ENCODE data around the gene TTPAL.

Gene TTPAL

DNA sequence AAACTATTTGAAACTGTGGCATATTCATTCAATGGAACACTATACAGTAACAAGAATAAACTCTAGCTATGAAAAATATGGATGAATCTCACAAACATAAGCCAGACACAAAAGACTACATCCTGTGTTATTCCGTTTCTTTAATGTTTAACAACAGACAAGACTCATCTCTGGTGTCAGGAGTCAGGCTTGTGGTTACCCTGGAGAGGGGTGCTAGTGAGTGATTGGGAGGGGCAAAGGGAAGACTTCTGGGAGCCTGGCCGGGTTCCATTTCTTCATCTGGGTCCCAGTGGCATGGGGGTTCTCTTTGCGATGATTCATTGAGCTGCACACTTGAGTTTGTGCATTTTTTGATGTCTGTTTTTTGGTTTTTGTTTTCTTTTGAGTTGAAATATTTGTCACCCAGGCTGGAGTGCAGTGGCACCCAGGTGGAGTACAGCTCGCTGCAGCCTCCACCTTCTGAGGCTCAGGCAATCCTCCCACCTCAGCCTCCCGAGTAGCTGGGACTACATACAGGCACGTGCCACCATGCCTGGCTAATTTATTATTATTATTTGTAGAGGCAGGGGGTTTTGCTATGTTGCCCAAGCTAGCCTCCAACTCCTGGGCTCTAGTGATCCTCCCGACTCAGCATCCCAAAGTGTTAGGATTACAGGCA is 21.2 kb upstream of the TTPAL start:
- H3K4me3 Mint-ChIP-seq = no peak overlapping the region
- no peak overlapping the region for H3K27ac Mint-ChIP-seq
- H3K4me1 Mint-ChIP-seq (ENCODE audit: low read depth) = no peaks in the 10 kb centered on the region
- no peaks in the 10 kb centered on the region for H3K36me3 Mint-ChIP-seq
- no peaks in the 10 kb centered on the region for H3K27me3 Mint-ChIP-seq
- H3K9me3 Mint-ChIP-seq (ENCODE audit: low read depth) = no peaks in the 10 kb centered on the region

DNA sequence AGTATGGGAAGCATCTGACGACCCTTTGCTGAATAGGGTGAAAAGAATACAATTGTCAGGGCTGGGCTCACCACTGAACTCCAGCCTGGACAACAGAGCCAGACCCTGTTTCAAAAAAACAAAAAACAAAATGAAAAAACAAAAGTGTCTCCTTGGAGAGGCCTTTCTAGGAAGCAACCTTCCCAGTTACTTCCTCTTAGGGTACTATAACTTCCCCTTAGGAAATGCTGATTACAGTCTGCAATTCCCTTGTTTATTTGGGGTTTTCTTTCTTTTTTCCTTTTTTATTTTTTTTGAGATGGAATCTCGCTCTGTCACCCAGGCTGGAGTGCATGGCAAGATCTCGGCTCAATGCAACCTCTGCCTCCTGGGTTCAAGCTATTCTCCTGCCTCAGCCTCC is 20.5 kb upstream of the TTPAL start:
- Mint-ChIP-seq H3K4me3 (no peak overlapping the region), H3K4me1 (ENCODE audit: low read depth) (no peaks in the 10 kb centered on the region), H3K36me3 (no peaks in the 10 kb centered on the region), H3K27me3 (no peaks in the 10 kb centered on the region), H3K9me3 (ENCODE audit: low read depth) (no peaks in the 10 kb centered on the region), H3K27ac (no peak overlapping the region)

DNA sequence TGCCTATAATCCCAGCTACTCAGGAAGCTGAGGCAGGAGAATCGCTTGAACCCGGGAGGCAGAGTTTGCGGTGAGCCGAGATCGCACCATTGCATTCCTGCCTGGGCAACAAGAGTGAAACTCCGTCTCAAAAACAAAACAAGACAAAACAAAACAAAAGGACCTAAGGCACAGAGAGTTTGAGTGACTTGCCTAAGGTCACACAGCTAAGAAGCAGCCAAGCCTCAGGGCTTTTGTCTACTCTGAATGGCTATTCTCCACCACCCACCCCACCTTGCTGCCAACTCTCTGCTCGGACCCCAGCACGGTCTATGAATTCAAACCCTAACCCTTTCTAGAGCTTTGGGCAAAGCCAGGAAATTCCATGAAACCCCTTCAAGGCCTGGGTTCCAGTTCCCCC is 19.1 kb upstream of the TTPAL start:
- no peak overlapping the region for H3K4me3 Mint-ChIP-seq
- no peaks in the 10 kb centered on the region for H3K36me3 Mint-ChIP-seq
- no peaks in the 10 kb centered on the region for H3K27me3 Mint-ChIP-seq
- no peaks in the 10 kb centered on the region for H3K9me3 Mint-ChIP-seq (ENCODE audit: low read depth)
- H3K4me1 Mint-ChIP-seq (ENCODE audit: low read depth) = no peaks in the 10 kb centered on the region
- H3K27ac Mint-ChIP-seq = no peak overlapping the region

DNA sequence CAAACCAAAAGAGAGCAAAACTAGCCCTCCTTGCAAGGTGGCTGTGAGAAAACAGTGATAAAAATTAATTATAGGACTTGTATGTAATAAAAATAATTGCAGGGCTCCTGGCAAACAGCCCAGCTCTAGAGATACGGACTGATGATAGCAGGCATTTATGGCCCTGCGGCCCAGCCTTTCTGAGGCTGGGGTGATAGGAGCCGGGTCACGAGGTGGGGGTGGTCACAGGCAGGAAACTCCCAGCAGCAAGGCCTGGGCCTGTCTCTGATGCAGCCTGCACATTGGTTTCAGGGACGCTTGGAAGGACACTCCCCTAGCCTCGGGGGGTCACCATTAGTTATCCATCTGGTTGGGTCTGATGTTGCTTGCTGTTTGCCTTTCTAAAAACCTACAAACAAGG is 18.7 kb upstream of the TTPAL start:
- Mint-ChIP-seq H3K36me3 (no peaks in the 10 kb centered on the region), H3K27ac (no peak overlapping the region), H3K4me1 (ENCODE audit: low read depth) (no peaks in the 10 kb centered on the region), H3K4me3 (no peak overlapping the region), H3K27me3 (no peaks in the 10 kb centered on the region), H3K9me3 (ENCODE audit: low read depth) (no peaks in the 10 kb centered on the region)

DNA sequence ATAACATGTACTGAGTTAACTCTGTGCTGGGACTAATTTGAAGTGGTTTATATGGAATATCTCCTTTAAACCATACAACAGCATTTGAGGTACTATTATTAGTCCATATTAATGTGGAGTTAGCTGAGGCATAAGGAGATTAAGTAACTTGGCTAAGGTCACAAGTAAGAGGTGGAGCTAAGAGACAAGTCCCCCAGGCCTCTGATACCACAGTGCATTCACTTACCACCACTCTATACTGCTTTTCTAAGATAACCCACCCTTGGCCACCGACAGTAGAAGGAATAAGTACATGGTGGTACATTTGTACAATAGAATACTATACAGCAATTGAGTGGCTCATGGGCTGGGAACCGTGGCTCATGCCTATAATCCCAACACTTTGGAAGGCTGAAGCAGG is 16.4 kb upstream of the TTPAL start:
- H3K4me3 Mint-ChIP-seq = no peak overlapping the region

DNA sequence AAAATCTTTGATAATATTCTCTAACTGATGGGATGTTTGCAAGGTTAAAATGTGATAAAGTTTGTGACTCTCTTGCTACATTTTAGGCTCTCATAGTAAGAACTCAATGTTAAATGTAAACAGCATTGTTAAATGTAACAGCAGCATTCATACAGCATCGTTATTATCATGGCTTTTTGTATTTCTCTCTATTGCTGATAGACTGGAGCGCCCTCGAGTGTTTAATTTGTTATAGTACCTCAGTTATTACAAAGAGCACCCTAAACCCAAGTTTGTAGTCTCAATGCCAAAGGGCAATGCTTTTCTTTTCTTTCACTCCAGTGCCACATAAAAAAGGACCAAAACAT is 14.9 kb upstream of the TTPAL start:
- Mint-ChIP-seq H3K27ac (no peak overlapping the region), H3K9me3 (ENCODE audit: low read depth) (no peaks in the 10 kb centered on the region), H3K4me1 (ENCODE audit: low read depth) (no peaks in the 10 kb centered on the region), H3K36me3 (no peaks in the 10 kb centered on the region), H3K4me3 (no peak overlapping the region), H3K27me3 (no peaks in the 10 kb centered on the region)

More for the DNA sequence above, 16.4 kb upstream of the TTPAL start:
- no peaks in the 10 kb centered on the region for H3K27me3 Mint-ChIP-seq
- H3K4me1 Mint-ChIP-seq (ENCODE audit: low read depth) = no peaks in the 10 kb centered on the region
- no peak overlapping the region for H3K27ac Mint-ChIP-seq
- no peaks in the 10 kb centered on the region for H3K9me3 Mint-ChIP-seq (ENCODE audit: low read depth)
- no peaks in the 10 kb centered on the region for H3K36me3 Mint-ChIP-seq

DNA sequence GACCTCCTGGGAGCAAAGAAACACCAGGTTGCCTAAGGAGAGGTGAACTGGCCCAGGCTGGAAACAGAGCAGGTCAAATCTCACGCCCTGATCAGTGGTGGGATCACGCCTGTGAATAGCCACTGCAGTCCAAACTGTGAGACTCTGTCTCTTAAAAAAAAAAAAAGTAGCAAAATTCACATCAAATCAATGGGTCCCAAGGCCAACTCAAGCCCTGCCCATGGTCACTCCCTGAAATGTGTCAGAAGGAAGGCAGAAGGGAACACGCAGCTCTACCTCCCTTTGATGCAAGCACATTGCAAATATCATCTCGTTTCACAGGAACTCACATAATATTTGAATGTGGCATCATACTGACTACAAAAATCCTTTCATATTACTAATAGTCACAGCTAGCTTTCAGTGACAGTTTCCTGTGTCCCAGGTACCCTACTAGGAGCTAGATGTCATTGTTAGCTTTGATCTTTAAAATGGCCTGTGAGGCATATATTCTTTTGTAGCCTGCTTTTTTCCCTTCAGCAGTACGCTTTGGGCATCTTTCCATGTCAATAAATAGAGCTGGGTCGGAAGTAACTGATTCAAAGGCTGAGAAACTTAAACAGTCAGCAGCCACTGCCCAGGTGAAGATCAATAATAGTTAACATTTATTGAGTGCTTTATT is 14.4 kb upstream of the TTPAL start:
- H3K36me3 Mint-ChIP-seq = no peaks in the 10 kb centered on the region
- no peaks in the 10 kb centered on the region for H3K4me1 Mint-ChIP-seq (ENCODE audit: low read depth)
- H3K4me3 Mint-ChIP-seq = no peak overlapping the region
- no peaks in the 10 kb centered on the region for H3K9me3 Mint-ChIP-seq (ENCODE audit: low read depth)
- H3K27me3 Mint-ChIP-seq = no peaks in the 10 kb centered on the region
- no peak overlapping the region for H3K27ac Mint-ChIP-seq

DNA sequence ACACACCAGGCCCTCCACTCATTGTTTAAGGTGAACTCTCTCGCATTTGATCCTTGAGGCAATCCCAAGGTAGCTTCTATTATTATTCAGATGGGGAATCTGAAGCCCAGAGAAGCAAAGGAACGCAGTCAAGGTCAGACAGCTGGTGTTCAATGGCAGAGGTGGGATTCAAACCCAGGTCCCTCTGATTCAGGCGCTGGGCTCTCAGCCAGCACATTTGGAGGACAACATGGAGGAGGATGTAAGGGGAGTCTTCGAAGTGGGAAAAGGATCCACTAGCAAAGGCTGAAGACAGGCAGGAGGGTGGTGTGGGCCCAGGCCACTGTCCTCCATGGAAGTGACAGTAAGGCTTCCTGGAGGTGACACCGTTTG is 13.9 kb upstream of the TTPAL start:
- Mint-ChIP-seq H3K9me3 (ENCODE audit: low read depth) (no peaks in the 10 kb centered on the region), H3K27me3 (no peaks in the 10 kb centered on the region), H3K27ac (no peak overlapping the region), H3K4me3 (no peak overlapping the region), H3K4me1 (ENCODE audit: low read depth) (no peaks in the 10 kb centered on the region), H3K36me3 (no peaks in the 10 kb centered on the region)

DNA sequence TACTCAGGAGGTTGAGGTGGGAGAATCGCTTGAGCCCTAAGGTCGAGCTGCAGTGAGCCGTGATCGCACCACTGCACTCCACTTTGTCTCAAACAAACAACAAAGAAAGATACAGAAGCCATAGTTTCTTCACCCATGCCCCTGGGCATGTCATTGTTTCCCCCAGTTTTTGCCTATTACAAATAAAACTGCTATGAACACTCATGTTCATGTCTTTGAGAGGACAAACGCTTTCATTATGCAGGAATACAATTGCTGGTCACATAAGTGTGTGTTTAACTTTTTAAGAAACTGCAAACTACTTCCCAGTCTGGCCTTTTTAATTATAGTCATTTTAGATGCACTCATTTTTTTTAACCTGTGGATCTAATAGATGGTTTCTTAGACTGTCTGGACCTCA is 12.2 kb upstream of the TTPAL start:
- H3K27me3 Mint-ChIP-seq = no peaks in the 10 kb centered on the region
- H3K27ac Mint-ChIP-seq = no peak overlapping the region
- no peaks in the 10 kb centered on the region for H3K9me3 Mint-ChIP-seq (ENCODE audit: low read depth)
- H3K4me3 Mint-ChIP-seq = no peak overlapping the region
- no peaks in the 10 kb centered on the region for H3K36me3 Mint-ChIP-seq
- H3K4me1 Mint-ChIP-seq (ENCODE audit: low read depth) = no peaks in the 10 kb centered on the region

DNA sequence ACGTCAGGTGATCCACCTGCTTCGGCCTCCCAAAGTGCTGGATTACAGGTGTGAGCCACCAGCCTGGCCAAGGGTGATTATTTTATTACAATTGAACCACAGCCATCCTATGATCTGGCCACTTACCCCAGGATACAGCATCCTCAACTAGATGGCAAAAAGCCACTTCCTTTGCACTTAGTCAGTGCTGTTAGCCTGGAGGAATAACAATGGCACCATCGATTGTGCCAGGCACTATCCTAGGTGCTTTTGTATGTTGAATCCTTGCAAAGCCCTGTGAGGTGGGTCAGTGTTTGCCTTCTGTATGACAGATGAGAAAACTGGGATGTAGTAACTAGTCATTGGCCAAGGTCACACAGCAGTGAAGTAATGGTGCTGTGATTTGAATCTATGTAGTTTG is 11.2 kb upstream of the TTPAL start:
- Mint-ChIP-seq H3K36me3 (no peaks in the 10 kb centered on the region), H3K4me1 (ENCODE audit: low read depth) (no peaks in the 10 kb centered on the region), H3K27me3 (no peaks in the 10 kb centered on the region), H3K9me3 (ENCODE audit: low read depth) (no peaks in the 10 kb centered on the region), H3K4me3 (no peak overlapping the region), H3K27ac (no peak overlapping the region)

DNA sequence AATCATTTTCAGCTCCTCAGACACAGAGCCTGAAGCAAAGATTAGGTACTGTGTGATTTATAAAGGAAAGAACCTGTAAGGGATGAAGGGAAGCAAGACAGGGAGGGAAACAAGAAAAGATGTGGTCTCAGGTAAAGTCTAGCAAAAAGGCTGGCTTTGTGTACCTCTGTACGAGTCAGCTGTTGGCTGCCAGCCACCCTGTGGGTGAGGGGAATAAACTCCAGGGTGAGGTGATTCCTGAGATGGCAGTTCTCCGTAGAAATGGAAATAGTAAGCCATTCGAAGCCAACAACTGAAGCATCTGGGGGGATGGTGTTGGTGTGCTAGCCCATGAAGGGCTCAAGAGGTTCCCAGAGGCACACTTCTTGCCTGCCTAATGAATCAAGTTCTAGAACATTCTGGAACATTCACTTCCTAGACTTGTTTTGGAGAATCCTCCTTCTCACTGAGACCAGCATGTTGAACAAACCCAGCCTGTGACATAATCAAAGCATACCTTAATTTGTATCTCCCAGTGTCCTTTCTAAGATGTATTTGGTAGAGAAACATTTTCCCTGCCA is 10.6 kb upstream of the TTPAL start:
- no peaks in the 10 kb centered on the region for H3K36me3 Mint-ChIP-seq
- H3K9me3 Mint-ChIP-seq (ENCODE audit: low read depth) = no peaks in the 10 kb centered on the region
- no peak overlapping the region for H3K27ac Mint-ChIP-seq
- H3K4me3 Mint-ChIP-seq = no peak overlapping the region
- H3K4me1 Mint-ChIP-seq (ENCODE audit: low read depth) = no peaks in the 10 kb centered on the region
- H3K27me3 Mint-ChIP-seq = no peaks in the 10 kb centered on the region

DNA sequence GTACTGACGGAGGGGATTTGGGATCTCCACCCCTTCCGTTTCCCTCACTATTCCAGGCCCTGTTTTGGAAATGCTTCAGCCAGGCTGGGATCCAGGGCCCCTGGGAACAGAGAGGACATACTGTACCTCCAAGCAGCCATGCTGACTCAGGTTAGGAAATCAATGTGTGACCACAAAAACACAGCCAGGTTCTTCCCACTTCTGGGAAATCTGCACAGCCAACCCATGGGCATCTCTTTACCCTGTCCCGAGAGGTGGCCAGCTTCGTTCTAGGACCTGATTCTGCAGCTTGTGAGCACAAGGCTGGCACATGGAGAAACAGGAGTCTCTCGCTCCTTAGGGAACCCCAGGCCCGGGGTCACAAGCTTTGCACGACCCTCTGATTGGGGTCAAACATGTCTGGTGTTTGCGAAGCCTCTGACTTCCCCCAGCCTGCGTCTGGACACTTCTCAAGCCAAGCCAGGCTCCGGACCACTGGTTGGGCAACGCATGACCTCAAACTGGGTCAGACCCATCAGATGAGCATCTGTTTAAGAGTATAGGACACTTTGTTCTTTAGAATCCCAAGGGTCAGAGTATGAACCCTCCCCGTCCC is 8.3 kb upstream of the TTPAL start:
- no peaks in the 10 kb centered on the region for H3K36me3 Mint-ChIP-seq
- no peaks in the 10 kb centered on the region for H3K9me3 Mint-ChIP-seq (ENCODE audit: low read depth)
- no peaks in the 10 kb centered on the region for H3K27me3 Mint-ChIP-seq
- no peak overlapping the region for H3K4me3 Mint-ChIP-seq
- H3K4me1 Mint-ChIP-seq (ENCODE audit: low read depth) = no peaks in the 10 kb centered on the region
- no peak overlapping the region for H3K27ac Mint-ChIP-seq

DNA sequence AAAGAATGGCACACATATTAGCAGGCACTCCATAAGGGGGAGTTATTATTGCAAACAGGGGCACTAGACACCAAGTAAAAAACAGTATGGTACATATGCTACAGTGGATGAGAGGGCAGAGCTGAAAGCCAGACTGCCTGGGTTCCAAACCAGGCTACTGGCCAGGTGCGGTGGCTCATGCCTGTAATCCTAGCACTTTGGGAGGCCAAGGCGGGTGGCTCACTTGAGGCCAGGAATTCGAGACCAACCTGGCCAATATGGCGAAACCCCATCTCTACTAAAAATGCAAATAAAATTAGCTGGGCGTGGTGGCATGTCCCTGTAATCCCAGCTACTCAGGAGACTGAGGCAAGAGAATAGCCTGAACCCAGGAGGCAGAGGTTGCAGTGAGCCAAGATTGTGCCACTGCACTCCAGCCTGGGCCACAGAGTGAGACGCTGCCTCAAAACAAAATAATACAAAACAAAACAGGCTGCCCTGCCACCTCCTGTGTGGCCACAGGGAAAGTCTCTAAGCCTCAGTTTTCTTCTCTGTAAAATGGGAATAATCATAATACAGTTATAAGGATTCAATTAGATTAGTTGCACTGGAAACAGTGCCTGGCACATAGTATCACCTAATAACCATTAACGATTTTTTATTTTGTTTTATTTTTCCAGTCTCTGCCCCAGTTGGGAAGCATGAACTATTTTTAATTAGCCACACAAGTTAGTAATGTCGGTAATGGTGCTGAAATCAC is 7.5 kb upstream of the TTPAL start:
- Mint-ChIP-seq H3K27me3 (no peaks in the 10 kb centered on the region), H3K9me3 (ENCODE audit: low read depth) (no peaks in the 10 kb centered on the region), H3K36me3 (no peaks in the 10 kb centered on the region), H3K27ac (no peak overlapping the region), H3K4me1 (ENCODE audit: low read depth) (no peaks in the 10 kb centered on the region), H3K4me3 (no peak overlapping the region)

DNA sequence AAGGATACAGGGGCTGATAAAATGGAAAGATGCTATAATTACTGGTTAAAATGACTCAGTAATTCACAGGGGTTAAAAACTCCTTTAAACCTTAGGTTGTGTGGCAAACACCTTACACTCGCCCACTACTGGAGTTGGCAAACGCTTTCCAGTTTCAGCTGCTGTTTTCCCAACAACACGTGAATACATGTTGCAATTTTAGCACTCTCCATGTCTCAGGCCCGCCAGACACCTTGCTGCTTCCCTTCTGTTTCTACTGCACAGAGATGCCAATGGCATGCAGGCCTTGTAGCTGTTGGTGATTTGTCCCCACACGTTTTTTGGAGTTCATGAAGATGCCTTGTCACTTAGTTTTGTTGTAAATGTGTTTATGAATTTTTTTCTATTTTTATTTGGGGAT is 5.3 kb upstream of the TTPAL start:
- Mint-ChIP-seq H3K9me3 (ENCODE audit: low read depth) (no peaks in the 10 kb centered on the region), H3K4me1 (ENCODE audit: low read depth) (peaks cover 4% of the 10 kb centered on the region), H3K36me3 (no peaks in the 10 kb centered on the region), H3K27me3 (no peaks in the 10 kb centered on the region), H3K4me3 (no peak overlapping the region), H3K27ac (no peak overlapping the region)

DNA sequence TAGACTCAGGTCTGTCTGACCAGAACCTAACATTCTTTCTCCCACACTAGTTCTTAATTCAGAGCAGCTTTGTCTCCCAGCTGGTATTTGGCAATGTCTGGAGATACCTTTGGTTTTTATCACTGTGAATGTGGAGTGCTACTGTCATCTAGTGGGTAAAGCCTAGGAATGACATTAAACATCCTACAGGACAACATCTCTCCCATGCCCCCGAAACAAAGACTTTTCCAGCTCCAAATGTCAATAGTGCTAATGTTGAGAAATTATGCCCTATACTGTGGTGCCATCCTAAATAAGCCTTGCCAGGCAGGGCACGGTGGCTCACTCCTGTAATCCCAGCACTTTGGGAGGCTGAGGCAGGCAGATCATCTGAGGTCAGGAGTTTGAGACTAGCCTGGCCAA is 4.2 kb upstream of the TTPAL start:
- H3K4me1 Mint-ChIP-seq (ENCODE audit: low read depth) = peaks cover 12% of the 10 kb centered on the region
- no peaks in the 10 kb centered on the region for H3K9me3 Mint-ChIP-seq (ENCODE audit: low read depth)
- no peaks in the 10 kb centered on the region for H3K27me3 Mint-ChIP-seq
- no peaks in the 10 kb centered on the region for H3K36me3 Mint-ChIP-seq
- no peak overlapping the region for H3K27ac Mint-ChIP-seq
- H3K4me3 Mint-ChIP-seq = no peak overlapping the region

All from activated naive CD8-positive, alpha-beta T cell (primary cell).